Fibroblast of gingiva (primary cell): ENCODE measurements around the gene PPIF.
"Not testable (repeated sequence)": the region's sequence is repeated elsewhere in the genome, so short reads cannot be mapped to it uniquely, and the experiment has no call there.

Experiments
- DNase-seq: peaks from one replicate; pipeline ENCODE4 v3.0.0-alpha.2; 2011; ENCODE audit warnings: low read depth

Gene PPIF

GRCh38 chr10:79331709-79332108 lies 15.6 kb upstream of the PPIF start:
- DNase-seq: peak; percentile 87

- DNase-seq: not testable (repeated sequence)
These were observed 14.5 kb upstream of the PPIF start for GRCh38 chr10:79332610-79333315.

GRCh38 chr10:79333513-79333912 lies 13.8 kb upstream of the PPIF start:
- DNase-seq: peak; percentile 56

GRCh38 chr10:79334573-79334972 lies 12.7 kb upstream of the PPIF start:
- no peak for DNase-seq

GRCh38 chr10:79335094-79335469 lies 12.2 kb upstream of the PPIF start:
- DNase-seq: no peak

DNA sequence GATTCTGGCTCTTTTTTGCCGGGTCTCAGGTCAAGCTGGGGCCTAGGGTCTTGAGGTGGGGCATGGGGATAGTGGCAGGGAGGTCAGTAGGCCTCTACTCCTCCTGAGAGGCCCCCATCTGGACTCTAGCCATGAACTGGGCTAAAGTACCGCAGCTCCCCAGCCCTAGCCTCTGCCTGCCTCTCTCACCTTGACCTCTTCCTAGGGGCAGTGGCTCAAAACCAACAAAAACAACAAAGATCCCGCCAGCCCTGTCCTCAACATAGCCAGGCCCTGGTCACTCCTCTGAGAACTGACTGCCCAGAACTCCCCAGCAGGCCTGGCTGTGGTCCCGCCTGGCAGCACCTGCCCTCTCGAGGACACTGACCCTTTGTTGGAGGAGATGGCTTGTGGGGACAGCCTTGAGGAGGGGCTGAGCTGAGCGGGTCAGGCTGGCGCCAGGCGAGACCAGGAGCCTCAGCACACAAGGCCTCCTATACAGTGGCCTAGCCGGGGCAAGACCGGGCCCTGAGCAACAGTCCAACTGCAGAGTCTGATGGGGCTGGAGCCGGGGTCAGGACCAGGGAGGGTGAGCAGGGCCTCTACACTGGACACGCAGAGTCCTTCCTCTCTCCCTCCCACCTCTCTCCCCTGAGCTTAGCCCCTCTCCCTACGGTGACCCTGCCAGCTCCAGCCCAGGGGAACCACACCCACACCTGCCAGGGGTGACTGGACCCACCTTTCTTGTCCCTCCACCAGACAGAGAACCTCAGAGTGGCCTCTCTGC lies 11.6 kb upstream of the PPIF start:
- DNase-seq: no peak

DNA sequence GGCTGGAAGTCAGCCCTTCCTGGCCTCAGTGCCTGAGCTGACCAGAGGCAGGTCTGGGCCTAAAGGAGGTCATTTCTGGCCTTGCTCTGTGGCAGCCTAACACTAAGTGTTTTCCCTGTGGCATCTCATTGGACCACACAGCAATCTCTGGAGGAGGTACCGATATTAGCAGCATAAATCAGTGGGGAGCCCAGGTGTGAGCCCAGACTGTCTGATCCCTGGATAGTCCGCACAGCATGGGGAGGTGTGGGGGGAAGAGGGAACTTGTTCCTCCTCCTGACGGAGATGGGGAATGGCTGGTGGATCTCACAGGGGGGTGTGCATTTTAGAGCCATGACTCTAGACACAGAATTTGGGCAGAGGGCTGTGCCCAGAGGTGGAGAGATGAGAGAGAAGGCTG lies 11.0 kb upstream of the PPIF start:
- DNase-seq: no peak

GRCh38 chr10:79336739-79337138 lies 10.5 kb upstream of the PPIF start:
- no peak for DNase-seq

DNA sequence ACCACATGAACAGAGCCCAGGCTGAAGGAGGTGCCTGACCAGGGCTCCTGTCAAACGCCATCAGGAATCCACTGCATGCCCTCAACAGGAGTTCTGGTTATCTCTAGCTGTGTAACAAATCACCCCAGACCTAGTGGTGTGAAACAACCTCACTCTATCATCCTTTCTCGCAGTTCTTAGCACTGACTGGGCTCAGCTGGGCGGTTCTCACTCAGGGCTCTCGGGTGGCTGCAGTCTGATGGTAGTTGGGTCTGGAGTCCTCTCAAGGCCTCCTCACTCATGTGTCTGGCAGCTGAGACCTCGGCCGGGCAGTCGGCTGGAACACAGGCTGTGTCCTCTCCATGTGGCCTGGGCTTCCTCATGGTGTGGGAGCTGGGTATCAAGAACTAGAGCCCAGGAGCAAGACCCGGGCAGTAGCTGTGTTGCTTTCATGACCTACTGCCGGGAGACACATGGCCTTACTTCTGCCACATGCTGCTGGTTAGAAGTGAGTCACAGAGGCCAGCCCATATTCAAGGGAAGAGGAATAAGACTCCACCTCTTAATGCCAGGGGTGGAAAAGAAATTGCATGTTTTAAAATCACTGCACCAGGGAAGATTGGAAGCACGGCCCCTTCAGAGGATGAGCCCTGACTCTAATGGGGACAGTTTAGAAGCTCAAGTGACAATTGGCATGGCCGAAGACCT lies 9.3 kb upstream of the PPIF start:
- not testable (repeated sequence) for DNase-seq

- no peak for DNase-seq
These were observed 8.0 kb upstream of the PPIF start for GRCh38 chr10:79339266-79339665.

GRCh38 chr10:79340646-79341244 lies 6.5 kb upstream of the PPIF start:
- no peak for DNase-seq

- no peak for DNase-seq
These were observed 4.9 kb upstream of the PPIF start for GRCh38 chr10:79342295-79342761.

DNA sequence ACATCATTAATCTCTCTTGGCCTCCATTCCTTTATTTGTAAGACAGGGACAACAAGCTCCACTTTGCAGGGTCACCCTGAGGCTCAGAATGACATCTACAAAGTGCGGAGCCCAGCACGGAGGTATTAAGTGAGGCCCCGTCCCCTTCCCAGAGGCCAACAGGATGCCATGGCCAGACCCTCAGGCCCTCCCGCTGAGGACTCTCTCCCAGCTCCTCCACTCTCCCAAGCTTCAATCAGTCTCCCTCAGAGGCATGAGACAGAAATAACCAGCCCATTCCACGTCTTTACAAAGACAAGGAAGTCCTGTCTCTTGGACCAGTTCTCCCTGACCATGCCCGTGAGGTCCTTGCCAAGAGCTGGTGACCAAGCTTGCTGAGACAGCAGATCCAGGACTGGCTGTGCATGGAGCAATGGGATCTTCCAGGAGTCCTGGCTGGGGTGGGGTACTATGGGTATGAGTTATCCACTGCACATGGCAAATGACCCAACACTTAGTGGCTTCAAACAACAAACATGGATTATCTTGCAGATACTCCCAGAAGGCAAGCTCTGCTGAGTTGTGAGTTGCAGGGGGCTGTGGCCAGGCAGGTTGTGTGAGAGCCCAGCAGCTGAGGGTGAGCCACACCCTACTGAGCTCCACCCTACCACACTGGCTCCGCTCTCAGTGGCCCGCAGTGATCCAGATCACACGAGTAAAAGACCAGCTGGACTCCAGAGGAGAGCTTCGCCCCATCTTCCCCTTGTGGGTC lies 4.3 kb upstream of the PPIF start:
- peak; percentile 28 for DNase-seq

- DNase-seq: no peak
These were observed 2.6 kb upstream of the PPIF start for GRCh38 chr10:79344502-79345195.

DNA sequence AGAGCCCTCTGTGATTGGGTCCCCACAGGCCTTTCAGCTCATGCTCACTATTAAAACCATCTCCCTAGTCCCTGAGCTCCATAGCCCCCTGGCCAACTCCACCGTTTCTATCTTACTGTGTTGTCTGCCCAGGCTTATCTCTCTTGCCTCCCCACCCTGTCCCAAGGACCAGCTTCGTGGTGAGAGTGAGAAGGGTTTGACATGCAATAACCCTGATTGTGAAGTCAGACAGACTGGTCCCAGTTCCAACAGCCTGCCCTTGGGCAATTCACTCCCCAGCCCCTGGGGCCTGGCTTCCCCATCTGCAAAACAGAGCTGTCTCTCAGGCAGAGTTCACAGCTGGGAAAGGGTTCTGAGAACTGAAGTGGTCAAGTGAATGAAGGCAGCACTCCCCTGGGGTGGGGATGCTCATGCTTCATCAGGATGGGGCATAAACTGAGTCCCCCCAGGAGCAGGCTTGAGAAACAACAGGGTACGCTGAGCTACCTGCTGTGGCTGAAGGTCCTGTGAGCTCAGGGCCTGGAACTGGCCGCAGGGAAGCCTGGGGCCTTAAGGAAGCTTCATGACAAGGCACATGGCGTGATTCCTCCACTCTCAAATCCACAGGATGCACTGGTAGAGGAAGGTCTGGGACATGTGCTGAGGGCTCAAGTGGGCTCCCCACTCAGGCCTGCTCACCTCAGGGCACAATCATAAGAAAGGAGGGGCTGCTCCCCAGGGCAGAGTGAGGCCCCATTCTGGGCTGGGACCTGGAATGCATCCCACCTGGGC lies 1.8 kb upstream of the PPIF start:
- no peak for DNase-seq

GRCh38 chr10:79346012-79346340 lies 1.3 kb upstream of the PPIF start:
- no peak for DNase-seq

DNA sequence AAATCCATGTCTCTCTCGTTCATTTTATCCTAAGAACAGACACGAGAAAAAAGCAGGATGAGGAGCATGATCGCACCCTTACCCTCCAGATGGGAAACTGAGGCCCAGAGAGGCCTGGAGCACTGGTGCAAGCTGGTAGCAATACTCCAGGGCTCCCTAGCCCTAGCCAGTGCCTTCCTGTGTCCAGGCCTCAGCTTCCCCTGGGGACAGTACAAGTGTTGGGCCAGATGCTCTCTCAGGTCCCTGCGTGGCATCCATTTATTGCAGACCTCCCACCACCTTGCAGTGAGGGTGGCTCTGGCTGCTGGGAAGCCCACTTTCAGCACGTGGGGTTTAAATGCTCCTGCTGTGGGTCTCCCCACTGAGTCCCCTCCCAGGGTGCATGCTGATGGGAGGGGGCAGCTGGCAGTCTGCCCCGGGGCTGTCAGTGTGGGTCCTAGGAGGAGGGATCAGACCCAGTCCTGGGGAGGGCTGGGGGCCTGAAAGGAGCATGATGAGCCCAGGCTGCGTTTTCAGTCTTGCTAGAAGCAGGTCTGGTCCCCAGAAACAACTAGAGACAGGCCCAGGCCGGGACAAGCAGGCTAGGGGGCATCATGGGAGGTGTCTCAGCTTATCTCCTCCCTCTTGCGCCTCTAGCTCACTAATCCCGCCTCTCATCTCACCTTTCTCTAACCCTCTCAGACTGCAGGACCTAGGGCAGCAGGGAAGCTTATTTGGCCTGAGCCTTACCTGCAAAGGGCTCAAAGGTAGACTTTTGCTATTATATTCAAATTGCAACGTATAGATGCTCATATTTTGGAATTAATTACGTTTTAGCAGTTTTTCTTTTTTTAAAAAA lies 662 bp upstream of the PPIF start:
- no peak for DNase-seq

DNA sequence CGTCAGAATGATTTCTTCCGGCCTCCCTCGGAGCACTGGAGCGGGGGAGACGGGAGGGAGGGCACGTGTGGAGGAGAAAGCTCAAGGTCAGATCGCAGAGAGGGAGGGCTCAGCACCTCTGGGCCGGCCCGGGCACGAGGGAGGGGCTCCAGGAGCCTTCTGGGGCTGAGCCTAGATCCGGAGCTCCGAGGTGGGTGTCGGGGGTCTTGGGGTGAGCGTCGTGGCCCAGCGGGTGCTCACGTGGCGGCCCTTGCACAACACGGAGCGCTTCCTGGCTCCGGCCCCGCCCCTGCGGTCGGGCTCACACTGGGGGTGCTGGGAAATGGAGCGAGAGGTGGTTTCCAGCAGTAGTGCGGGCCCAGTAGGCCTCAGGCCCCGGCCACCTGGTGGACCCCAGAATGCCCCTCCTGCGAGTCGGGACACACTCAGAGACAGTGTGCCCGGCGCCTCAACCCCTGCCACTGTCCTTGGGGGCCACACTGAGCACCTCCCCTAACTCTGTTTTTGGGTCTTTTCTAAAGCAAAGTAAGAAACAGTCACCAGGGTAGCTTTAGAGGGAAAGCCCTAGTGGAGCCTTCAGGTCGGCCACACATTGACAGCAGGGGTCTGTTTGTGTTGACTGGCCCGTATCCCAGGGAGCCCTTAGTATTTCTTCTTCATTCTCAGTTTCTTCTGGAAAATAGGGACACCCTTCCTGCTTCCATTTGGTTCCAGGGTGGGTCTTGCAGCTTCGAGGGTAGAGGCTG lies 798 bp downstream of the PPIF start:
- peak; percentile 75 for DNase-seq

GRCh38 chr10:79348640-79348988 lies 1.3 kb downstream of the PPIF start:
- DNase-seq: peak; percentile 26
